GM18909 (cell line): Measurements from ENCODE around the gene YPEL1.
A peak's percentile ranks its signal among the peaks of the same experiment; 100 is the strongest.

Experiments
- ATAC-seq: cut with Tn5 transposase; IDR thresholded peaks from one replicate; pipeline ENCODE4 v1.9.1; 2021; ENCODE audit warnings: mild to moderate bottlenecking; ENCODE audit not compliant: unreplicated experiment, poor library complexity

The YPEL1 gene, protein sequence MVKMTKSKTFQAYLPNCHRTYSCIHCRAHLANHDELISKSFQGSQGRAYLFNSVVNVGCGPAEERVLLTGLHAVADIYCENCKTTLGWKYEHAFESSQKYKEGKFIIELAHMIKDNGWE

GRCh38 chr22:21735200-21736083 is at the start of gene YPEL1:
YPEL1 (minus strand) TSS chr22:21735794; CDS start chr22:21710744, 25,050 bp downstream.
- peak; percentile 88 for ATAC-seq

- ATAC-seq, result no peak
Measured at GRCh38 chr22:21780259-21780658, 44.7 kb upstream of the YPEL1 start.

DNA sequence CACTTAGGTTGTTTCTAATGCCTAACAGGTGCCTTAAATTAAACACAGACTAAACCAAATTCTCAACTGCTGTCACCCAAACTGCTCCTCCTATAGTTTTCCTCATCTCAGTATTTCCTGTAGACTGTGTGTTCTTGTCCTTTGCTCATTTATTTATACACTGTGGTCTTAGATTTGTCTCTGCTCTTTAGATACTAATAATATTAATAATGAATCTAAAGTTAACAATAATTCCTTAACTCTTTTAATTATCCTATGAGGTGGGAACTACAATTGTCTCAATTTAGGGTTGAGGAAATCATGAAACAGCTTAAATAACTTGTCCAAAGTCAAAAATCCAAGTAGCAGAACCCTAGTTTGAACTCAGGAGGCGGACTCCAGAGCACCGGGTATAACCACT is 43.9 kb upstream of the YPEL1 start:
- ATAC-seq, result no peak

DNA sequence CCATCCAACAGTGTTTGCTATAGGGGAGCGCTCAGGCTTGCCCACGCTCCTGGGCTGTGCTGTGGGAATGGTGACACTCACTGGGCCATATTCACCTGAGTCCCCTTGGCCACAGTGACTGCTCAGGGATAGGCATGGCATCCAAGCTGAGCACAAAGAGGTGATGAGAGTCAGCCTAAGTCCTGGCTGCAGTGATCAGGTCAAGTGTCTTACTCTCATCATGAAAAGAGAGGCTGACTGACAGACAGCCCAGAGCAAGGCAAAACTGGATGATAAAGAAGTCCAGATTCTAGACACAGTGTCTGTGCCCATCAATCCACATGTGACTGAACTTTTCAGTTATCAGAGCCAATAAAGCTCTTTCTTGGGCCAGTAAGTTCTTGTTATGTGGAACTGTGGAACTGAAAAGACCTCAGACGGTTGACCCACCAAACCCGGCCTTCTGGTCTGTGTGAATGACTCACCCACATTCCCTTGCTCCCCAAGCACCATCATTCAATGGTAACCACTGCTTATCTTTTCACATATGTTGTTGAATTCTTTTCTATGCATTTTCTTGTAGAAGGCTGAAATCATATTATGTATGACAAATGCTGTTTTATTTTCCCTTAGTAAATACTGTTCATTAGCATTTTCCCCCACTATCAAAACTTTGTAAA is 43.2 kb upstream of the YPEL1 start:
- no peak for ATAC-seq

- no peak for ATAC-seq
Measured at GRCh38 chr22:21771631-21771976, 36.0 kb upstream of the YPEL1 start.

DNA sequence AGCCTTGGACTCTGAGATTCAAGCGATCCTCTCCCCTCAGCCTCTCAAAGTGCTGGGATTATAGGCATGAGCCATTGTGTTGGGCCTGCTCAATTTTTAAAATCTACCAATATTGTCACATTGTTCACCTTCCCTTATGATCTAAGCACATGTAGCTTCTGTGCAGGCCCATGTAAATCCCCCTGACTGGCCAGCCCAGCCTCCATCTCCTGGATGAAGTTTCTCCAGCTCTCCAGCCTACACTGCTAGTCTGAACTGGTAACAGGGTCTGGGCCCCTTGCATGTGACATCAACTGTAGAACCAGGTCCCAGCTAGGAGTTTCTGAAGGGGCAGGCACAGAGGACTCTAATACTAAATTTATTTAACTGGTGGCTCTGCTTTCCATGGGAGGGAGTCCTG is 32.8 kb upstream of the YPEL1 start:
- ATAC-seq, result no peak

DNA sequence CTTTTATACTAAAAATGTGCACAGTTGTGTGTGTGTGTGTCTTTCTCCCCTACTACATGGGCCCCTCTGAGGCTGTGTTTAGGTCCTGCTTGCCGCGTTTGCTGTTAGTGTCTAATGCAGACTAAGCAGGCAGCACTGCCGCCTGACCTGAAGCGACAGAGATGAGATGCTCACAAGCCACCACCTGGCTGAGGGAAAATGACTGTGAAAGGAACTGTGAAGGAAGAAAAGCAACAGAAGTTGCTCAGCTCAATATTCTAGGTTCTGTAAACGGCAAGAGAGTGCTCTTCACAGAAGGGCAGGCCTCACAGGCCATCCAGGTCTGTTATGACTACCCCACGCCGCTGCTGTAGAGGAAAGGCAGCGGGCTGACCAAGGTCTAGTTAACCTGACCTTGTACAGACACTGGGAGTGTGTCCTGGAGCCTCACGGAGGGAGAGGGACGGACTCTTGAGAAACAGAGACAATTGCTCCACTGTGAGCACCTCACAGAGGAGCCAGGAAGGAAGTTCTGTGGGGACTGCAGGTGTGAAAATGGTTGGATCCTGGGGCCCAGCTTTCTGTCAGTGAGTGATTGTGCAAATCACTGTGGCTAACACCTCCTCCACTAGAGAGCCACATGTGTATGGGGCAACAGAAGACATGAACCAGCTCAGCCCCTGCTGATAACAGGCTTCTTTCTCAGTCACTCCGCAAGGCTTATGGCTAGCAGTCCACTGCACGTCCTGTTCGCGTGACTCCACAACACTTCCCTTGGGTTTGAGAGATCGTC is 31.3 kb upstream of the YPEL1 start:
- peak; percentile 45 for ATAC-seq

DNA sequence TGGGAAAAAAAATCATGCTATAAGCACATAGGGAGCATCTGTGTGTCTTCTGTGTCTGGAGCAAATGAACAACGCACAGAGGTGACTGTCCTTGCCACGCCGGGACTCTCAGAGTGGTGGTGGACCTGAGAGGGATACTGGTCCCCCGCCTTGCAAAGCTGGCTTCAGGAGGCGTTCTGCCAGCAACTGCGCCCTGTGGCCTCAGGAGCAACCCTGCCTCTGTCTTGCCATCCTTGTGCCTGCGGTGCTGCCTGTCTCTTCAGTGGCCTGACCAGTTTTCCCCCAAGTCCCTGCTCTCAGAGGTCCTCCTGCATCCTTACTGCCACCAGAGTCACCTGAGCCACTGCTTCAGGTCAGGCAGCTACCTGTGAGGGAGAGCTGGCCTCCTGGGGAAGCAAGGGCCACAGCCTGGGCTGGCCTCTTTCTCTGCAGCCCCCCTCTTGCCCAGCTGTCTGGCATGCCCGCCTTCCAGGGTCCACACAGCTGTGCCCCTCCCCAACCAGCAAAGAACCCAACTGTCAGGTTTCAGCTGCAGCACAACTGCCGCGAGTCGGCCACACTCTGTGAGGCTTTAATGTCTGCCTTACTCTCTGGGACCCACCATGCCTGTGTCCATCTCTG is 30.4 kb upstream of the YPEL1 start:
- ATAC-seq, result no peak

GRCh38 chr22:21764038-21764804 is 28.6 kb upstream of the YPEL1 start:
- ATAC-seq, result no peak

- ATAC-seq, result no peak
Measured at GRCh38 chr22:21762712-21763581, 27.4 kb upstream of the YPEL1 start.

DNA sequence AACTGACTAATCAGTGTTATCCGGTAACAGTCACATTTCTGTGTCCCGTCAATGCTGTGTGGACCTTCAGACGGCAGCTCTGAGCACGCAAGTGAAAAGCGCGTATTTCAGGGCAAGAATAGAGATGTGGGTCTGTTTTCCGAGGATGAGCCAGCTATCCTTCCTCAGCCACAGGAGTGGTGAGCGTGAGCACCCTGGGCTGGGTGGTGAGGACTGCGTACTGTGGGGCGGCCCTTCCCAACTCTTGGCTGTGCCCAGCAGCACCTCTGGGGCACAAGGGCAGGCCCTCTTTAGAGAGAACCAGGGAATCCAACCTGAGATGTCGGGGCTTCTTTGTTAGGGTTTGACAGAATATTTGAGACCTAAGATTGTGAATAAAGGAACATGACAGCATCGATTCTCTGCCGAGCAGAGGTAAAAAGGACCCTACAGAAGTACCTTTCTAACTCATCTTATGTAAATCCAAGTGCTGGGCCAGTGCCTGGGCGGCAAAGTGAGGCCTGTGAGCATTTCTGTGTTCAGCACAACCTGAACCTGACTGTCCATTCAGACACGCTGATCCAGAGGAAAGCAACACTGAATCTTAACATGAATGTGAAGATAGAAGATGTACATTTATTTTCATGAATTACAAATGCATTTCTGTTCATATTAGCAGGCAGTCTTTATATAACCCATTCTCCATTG is 26.5 kb upstream of the YPEL1 start:
- ATAC-seq, result no peak

- ATAC-seq, result no peak
Measured at GRCh38 chr22:21761086-21761485, 25.5 kb upstream of the YPEL1 start.

GRCh38 chr22:21760640-21761039 is 25.0 kb upstream of the YPEL1 start:
- no peak for ATAC-seq

DNA sequence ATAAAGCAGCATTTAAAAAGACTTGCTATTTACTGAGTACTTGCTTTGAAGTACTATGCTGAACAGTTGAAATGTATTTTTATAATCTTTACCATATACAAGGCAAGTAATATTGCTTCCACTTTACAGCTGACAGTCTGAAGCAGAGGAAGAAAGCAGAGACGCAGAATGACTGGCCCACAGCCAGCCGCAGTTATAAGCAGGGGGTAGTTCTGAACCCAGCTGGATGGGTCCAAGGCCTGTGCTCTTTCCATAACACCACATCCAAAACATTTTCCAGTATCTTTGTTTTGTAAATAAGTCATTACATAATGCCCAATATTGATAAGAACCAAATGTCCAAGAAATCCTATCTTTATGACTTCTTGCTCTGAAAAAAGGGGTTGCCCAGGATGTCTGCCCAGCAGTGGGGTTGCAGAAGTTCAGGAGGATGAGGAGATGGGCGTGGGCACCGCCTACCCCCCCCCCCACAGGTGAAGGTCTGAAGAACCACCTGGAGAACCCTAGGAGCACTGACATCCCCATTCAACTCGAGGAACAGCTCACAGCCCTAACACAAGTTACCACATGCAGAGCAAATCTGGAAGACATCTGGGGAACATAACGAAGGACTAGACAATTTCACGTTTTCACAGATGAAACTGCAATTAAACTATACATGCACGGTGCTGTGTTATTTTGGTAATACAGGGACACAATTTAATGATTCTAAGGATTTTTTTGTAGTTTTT is 24.2 kb upstream of the YPEL1 start:
- ATAC-seq, result no peak

DNA sequence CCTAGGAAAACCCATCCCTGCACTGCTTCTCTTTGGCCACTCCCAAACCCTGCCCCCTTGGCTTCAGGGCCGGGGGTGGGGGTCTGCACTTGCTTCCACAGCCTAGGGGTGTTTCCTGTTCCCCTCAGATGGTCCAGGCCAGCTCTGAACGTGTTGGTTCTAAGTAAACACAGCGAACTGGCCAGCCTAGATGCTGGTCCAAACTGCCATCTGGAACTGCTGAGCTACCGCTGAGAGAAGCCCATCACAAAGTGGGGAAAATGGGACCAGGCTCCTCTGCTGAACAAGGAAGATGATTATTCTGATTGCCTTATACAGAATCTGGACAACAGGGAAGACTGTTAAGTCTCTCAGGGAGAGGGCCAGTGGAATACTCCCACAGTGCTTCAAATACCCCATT is 23.5 kb upstream of the YPEL1 start:
- ATAC-seq, result no peak

DNA sequence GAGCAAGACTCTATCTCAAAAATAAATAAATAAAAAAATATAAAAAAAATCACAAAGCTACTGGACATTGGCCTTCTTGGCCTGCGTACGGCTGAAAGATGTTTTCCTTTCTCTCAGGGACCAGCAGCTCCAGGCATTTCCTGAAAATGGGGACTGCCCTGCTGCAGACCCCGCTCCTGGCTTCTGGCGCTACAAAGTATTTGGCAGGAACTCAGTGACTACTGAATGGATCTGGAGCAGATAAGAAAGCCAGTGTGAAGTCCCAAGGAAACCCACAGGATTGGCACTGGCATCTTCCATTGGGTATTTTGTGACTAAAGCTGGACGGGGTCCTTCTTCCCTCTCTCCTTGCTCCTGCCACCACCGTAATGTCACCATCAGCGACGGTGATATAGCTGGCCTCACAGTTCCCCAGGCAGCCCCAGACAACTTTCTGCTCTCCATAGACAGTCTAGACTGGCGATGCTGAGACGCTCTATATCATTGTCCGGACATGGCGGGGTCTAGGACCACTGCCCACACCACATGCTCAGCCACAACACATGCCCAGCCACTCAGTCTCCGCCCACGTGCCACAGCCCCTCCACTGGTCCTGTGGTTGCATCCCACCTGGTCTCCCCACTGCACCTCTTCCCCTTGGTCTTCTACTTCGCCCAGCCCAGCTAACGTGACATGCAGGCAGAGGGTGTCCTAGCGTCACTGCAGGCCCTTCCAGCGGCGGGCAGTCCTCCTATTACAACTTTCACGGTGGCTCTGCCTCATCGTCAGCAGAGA is 22.7 kb upstream of the YPEL1 start:
- ATAC-seq, result no peak

GRCh38 chr22:21755851-21756284 is 20.3 kb upstream of the YPEL1 start:
- ATAC-seq, result no peak
